Measurements from ENCODE around the gene IFT80. TPM values are rescaled to one million over a fixed set of nuclear protein-coding genes. Genes with fewer than 3 reads are reported as not detected.

IFT80 gene
- total RNA-seq, 1 experiment from 2014 or later, result 26.3 TPM

DNA sequence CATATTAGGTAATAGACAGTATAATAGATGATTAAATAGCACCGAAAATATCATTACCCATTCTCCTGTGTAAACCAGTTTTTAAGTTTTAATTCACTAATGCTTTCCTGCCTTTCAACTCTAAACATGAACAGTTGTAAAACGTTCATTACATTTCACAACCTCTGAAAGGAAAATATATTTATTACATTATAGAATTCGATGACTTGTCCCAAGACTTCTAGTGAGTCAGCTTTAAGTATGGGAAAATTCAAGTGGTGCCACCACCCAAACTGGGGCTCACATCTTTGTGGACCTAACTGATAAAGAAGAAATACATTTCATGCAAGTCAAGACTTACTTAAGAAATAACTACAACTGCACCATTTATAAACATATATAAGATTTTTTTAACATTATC lies 48.5 kb upstream of the IFT80 start:
- intact Hi-C loops (cut with micrococcal nuclease), result no loop called here
- ChIA-PET CTCF (no interaction called here), POLR2A (no interaction called here), RAD21 (ENCODE audit: low non-redundant PET in 1 of 2, low total read pairs in 2 of 2, uncharacterized antibody in 2 of 2, unreplicated experiment in 2 of 2) (no interaction called here)
- TF ChIP-seq EZH2phosphoT487 (IDR thresholded peaks at IDR 0.05; ENCODE audit: borderline replicate concordance) (no peak), SRF (IDR thresholded peaks at IDR 0.05; ENCODE audit: low read depth) (no peak)
- peaks cover 8 to 37% of the 10 kb centered on the region in 2 experiments for H3K4me1 ChIP-seq (ENCODE audit: control insufficient read depth in 1 of 2, insufficient read depth in 2 of 2, low read length in 2 of 2)
- ATAC-seq (no peak), DNase-seq (ENCODE audit: low read depth, low spot score) (no peak)
- H3K9me2 ChIP-seq (ENCODE audit: insufficient read depth), result no peaks in the 10 kb centered on the region
- H4K20me1 ChIP-seq (ENCODE audit: insufficient read depth), result peaks cover 5% of the 10 kb centered on the region; the same call in 1 of the 2 replicates
- H3K9ac ChIP-seq (ENCODE audit: low read length), result no peak overlapping the region
- peak overlapping the region; percentile 83; the same call in 1 of the 2 replicates for H3K4me2 ChIP-seq (ENCODE audit: low read length)
- H3K27me3 ChIP-seq (ENCODE audit: insufficient read depth, low read length), result no peaks in the 10 kb centered on the region
- H3K36me3 ChIP-seq (ENCODE audit: control insufficient read depth in 1 of 2, insufficient read depth in 2 of 2, low read length in 2 of 2), result peaks cover 2 to 29% of the 10 kb centered on the region in 2 experiments; a peak in 2 of 4 replicates
- no peak overlapping the region; a peak in 1 of 4 replicates for H3K4me3 ChIP-seq (replicated peaks in 1 of 2; ENCODE audit: low read depth in 1 of 2, low read length in 2 of 2)
- H3K79me2 ChIP-seq (ENCODE audit: insufficient read depth, low read length), result peaks cover 70% of the 10 kb centered on the region
- H3K27ac ChIP-seq (ENCODE audit: low read depth, low read length), result no peak overlapping the region
- H2AFZ ChIP-seq (ENCODE audit: low read depth, low read length, poor library complexity, severe bottlenecking), result no peak overlapping the region
- BruUV-seq (replicated peaks), result no TSS peak
- H3K9me3 ChIP-seq (ENCODE audit: control insufficient read depth in 1 of 2, insufficient read depth in 1 of 2, low read depth in 1 of 2, low read length in 2 of 2), result no peaks in the 10 kb centered on the region

- ChIA-PET RAD21 (ENCODE audit: low non-redundant PET in 1 of 2, low total read pairs in 2 of 2, uncharacterized antibody in 2 of 2, unreplicated experiment in 2 of 2) (no interaction called here), CTCF (no interaction called here), POLR2A (no interaction called here)
- intact Hi-C loops (cut with micrococcal nuclease), result no loop called here
- DNase-seq (ENCODE audit: low read depth, low spot score), result no peak
- Histone ChIP-seq H3K79me2 (ENCODE audit: insufficient read depth, low read length) (peaks cover 80% of the 10 kb centered on the region), H4K20me1 (ENCODE audit: insufficient read depth) (peaks cover 5% of the 10 kb centered on the region; the same call in 1 of the 2 replicates), H2AFZ (ENCODE audit: low read depth, low read length, poor library complexity, severe bottlenecking) (no peak overlapping the region), H3K9ac (ENCODE audit: low read length) (no peak overlapping the region), H3K27me3 (ENCODE audit: insufficient read depth, low read length) (no peaks in the 10 kb centered on the region), H3K36me3 (ENCODE audit: control insufficient read depth in 1 of 2, insufficient read depth in 2 of 2, low read length in 2 of 2) (peaks cover 2 to 29% of the 10 kb centered on the region in 2 experiments; a peak in 2 of 4 replicates), H3K9me2 (ENCODE audit: insufficient read depth) (no peaks in the 10 kb centered on the region), H3K4me1 (ENCODE audit: control insufficient read depth in 1 of 2, insufficient read depth in 2 of 2, low read length in 2 of 2) (peaks cover 8 to 37% of the 10 kb centered on the region in 2 experiments), H3K27ac (ENCODE audit: low read depth, low read length) (no peak overlapping the region), H3K9me3 (ENCODE audit: control insufficient read depth in 1 of 2, insufficient read depth in 1 of 2, low read depth in 1 of 2, low read length in 2 of 2) (no peaks in the 10 kb centered on the region), H3K4me3 (replicated peaks in 1 of 2; ENCODE audit: low read depth in 1 of 2, low read length in 2 of 2) (no peak overlapping the region), H3K4me2 (ENCODE audit: low read length) (no peak overlapping the region)
- BruUV-seq (replicated peaks), result no TSS peak
- no peak for ATAC-seq
- TF ChIP-seq, protein P1, sequence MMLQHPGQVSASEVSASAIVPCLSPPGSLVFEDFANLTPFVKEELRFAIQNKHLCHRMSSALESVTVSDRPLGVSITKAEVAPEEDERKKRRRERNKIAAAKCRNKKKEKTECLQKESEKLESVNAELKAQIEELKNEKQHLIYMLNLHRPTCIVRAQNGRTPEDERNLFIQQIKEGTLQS (IDR thresholded peaks at IDR 0.05), result no peak
- TF ChIP-seq CEBPB (IDR thresholded peaks at IDR 0.05; ENCODE audit: low read depth) (no peak), POLR2AphosphoS5 (IDR thresholded peaks at IDR 0.05; ENCODE audit: low read depth, low read length) (no peak), REST (IDR thresholded peaks at IDR 0.05; ENCODE audit: low read depth) (no peak), YY1 (IDR thresholded peaks at IDR 0.05; ENCODE audit: extremely low read depth, insufficient replicate concordance, low read depth, low read length) (no peak), POLR2A (IDR thresholded peaks at IDR 0.05; ENCODE audit: borderline replicate concordance, extremely low read depth, insufficient read depth, insufficient read length) (no peak), EZH2phosphoT487 (IDR thresholded peaks at IDR 0.05; ENCODE audit: borderline replicate concordance) (no peak)
- TF ChIP-seq, protein P2, sequence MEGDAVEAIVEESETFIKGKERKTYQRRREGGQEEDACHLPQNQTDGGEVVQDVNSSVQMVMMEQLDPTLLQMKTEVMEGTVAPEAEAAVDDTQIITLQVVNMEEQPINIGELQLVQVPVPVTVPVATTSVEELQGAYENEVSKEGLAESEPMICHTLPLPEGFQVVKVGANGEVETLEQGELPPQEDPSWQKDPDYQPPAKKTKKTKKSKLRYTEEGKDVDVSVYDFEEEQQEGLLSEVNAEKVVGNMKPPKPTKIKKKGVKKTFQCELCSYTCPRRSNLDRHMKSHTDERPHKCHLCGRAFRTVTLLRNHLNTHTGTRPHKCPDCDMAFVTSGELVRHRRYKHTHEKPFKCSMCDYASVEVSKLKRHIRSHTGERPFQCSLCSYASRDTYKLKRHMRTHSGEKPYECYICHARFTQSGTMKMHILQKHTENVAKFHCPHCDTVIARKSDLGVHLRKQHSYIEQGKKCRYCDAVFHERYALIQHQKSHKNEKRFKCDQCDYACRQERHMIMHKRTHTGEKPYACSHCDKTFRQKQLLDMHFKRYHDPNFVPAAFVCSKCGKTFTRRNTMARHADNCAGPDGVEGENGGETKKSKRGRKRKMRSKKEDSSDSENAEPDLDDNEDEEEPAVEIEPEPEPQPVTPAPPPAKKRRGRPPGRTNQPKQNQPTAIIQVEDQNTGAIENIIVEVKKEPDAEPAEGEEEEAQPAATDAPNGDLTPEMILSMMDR (IDR thresholded peaks at IDR 0.05 in 2 of 3, conservative IDR thresholded peaks at IDR 0.05 in 1 of 3; ENCODE audit: borderline replicate concordance in 1 of 3, insufficient read depth in 1 of 3, low read depth in 2 of 3, low read length in 2 of 3), result no peak
- TF ChIP-seq, protein P3, sequence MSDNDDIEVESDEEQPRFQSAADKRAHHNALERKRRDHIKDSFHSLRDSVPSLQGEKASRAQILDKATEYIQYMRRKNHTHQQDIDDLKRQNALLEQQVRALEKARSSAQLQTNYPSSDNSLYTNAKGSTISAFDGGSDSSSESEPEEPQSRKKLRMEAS (IDR thresholded peaks at IDR 0.05), result no peak
Observed at GRCh38 chr3:160446522-160447056, 47.6 kb upstream of the IFT80 start.

Measured in HCT116 (cell line).